MCF 10A (cell line): ENCODE measurements around the gene GAR1. TPM values are rescaled to one million over a fixed set of nuclear protein-coding genes. Genes with fewer than 3 reads are reported as not detected.

Experiments
- BruUV-seq: library from RNA; stranded (reverse); fragments of 400-500 nt; replicated peaks from 2 replicates; lab custom pipeline; 2021; lab: Mats Ljungman, UMichigan
- CTCF ChIA-PET: fragments of 300-600 bp; sonication (Branson Sonifier 250); formaldehyde crosslinking; extraction: SDS; loops from one replicate; lab custom pipeline; 2021; ENCODE audit warnings: antibody characterized with exemption, inconsistent platforms; lab: Yijun Ruan, JAX
- POLR2A ChIA-PET: fragments of 300-600, 350-650 bp; sonication (Branson Sonifier 250); formaldehyde crosslinking; extraction: SDS; loops from one replicate; lab custom pipeline; 2020; ENCODE audit warnings: antibody characterized with exemption, inconsistent platforms; lab: Yijun Ruan, JAX
- DNase-seq: peaks from one replicate; pipeline ENCODE4 v3.0.0-alpha.2; 2018; ENCODE audit not compliant: unreplicated experiment
- H3K27ac Mint-ChIP-seq: one replicate; pipeline ENCODE4 v1.8.0; 2022; ENCODE audit warnings: mild to moderate bottlenecking, low read depth, mixed read lengths; ENCODE audit not compliant: unreplicated experiment
- H3K27me3 Mint-ChIP-seq: one replicate; pipeline ENCODE4 v1.8.0; 2022; ENCODE audit warnings: mixed read lengths; ENCODE audit not compliant: insufficient read depth, unreplicated experiment
- H3K36me3 Mint-ChIP-seq: one replicate; pipeline ENCODE4 v1.8.0; 2022; ENCODE audit warnings: mild to moderate bottlenecking, moderate library complexity, mixed read lengths; ENCODE audit not compliant: insufficient read depth, unreplicated experiment
- H3K4me1 Mint-ChIP-seq: one replicate; pipeline ENCODE4 v1.8.0; 2022; ENCODE audit warnings: mixed read lengths; ENCODE audit not compliant: insufficient read depth, unreplicated experiment
- H3K4me3 Mint-ChIP-seq: one replicate; pipeline ENCODE4 v1.8.0; 2022; ENCODE audit warnings: mild to moderate bottlenecking, moderate library complexity, mixed read lengths; ENCODE audit not compliant: unreplicated experiment
- H3K9me3 Mint-ChIP-seq: one replicate; pipeline ENCODE4 v1.8.0; 2022; ENCODE audit warnings: mixed read lengths; ENCODE audit not compliant: unreplicated experiment
- intact Hi-C: fragments of 100-400 bp; cut with micrococcal nuclease; formaldehyde crosslinking; loops from 2 replicates; pipeline ENCODE4 v1.14.1; 2022
- total RNA-seq: library from RNA; stranded (reverse); gene quantifications from 2 replicates; pipeline ENCODE4 v1.2.3, GENCODE V29; 2022
- TF ChIP-seq, protein P1 (sequence below): fragments of 200-600 bp; IDR thresholded peaks from one replicate; pipeline ENCODE4 v1.8.0; 2022; ENCODE audit warnings: antibody characterized with exemption, mild to moderate bottlenecking; ENCODE audit not compliant: unreplicated experiment

GAR1 gene
- total RNA-seq, 1 experiment from 2014 or later: 28.7 TPM

DNA sequence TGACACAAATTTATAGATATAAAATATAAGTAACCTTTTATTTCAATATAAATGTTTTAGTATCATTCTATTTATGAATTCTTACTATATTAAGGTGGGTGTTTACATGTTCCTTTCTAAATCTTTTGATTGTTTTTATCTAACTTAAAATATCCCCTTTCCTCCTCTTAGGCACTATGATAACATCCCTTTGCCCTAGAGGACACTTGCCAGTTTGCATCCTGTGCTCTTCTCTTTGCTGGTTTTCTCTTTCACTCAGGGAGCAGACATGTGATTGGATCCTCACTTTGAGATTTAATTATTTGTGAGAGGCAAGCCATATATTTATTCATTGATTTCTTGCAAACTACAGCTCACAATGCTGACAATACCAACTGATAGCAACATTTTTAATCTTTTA, 48.6 kb downstream of the GAR1 start:
- H3K4me1 Mint-ChIP-seq: no peaks in the 10 kb centered on the region
- no peak for DNase-seq
- no peak overlapping the region for H3K4me3 Mint-ChIP-seq
- ChIA-PET CTCF (interaction anchor here (0.6 to 1.0 kb wide), 2 partner anchors 43 to 144 kb away, joined by 3 to 4 read pairs; no protein-coding TSS in a partner anchor), POLR2A (no interaction called here)
- TF ChIP-seq, protein P1, sequence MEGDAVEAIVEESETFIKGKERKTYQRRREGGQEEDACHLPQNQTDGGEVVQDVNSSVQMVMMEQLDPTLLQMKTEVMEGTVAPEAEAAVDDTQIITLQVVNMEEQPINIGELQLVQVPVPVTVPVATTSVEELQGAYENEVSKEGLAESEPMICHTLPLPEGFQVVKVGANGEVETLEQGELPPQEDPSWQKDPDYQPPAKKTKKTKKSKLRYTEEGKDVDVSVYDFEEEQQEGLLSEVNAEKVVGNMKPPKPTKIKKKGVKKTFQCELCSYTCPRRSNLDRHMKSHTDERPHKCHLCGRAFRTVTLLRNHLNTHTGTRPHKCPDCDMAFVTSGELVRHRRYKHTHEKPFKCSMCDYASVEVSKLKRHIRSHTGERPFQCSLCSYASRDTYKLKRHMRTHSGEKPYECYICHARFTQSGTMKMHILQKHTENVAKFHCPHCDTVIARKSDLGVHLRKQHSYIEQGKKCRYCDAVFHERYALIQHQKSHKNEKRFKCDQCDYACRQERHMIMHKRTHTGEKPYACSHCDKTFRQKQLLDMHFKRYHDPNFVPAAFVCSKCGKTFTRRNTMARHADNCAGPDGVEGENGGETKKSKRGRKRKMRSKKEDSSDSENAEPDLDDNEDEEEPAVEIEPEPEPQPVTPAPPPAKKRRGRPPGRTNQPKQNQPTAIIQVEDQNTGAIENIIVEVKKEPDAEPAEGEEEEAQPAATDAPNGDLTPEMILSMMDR: no peak
- no peaks in the 10 kb centered on the region for H3K36me3 Mint-ChIP-seq
- H3K27me3 Mint-ChIP-seq: no peaks in the 10 kb centered on the region
- H3K27ac Mint-ChIP-seq: no peak overlapping the region
- intact Hi-C loops: no loop called here
- BruUV-seq: no TSS peak
- H3K9me3 Mint-ChIP-seq: no peaks in the 10 kb centered on the region

DNA sequence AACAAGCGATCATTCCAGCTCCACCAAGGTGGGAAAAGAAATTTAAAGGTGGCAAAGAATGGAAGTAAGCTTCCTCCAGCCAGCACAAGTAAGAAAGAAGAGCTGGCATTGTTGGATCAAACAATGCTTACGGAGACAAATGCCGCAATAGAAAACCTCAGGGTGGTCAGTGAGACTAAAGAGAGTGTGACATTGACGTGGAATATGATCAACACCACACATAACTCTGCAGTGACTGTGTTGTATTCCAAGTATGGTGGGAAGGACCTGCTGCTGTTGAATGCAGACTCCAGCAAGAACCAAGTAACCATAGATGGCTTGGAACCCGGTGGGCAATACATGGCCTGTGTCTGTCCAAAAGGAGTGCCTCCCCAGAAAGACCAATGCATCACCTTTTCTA, 54.5 kb downstream of the GAR1 start:
- Mint-ChIP-seq H3K4me1 (no peaks in the 10 kb centered on the region), H3K27me3 (no peaks in the 10 kb centered on the region), H3K4me3 (no peak overlapping the region), H3K9me3 (no peaks in the 10 kb centered on the region), H3K36me3 (no peaks in the 10 kb centered on the region), H3K27ac (no peak overlapping the region)
- no peak for DNase-seq
- ChIA-PET CTCF (no interaction called here), POLR2A (interaction anchor here (0.8 kb wide), 1 partner anchor 12 kb away, joined by 4 read pairs; no protein-coding TSS in a partner anchor)
- BruUV-seq: no TSS peak
- TF ChIP-seq, protein P1: no peak
- intact Hi-C loops: no loop called here

GRCh38 chr4:109872065-109872464, 56.5 kb downstream of the GAR1 start:
- Mint-ChIP-seq H3K4me1 (no peaks in the 10 kb centered on the region), H3K27me3 (no peaks in the 10 kb centered on the region), H3K9me3 (no peaks in the 10 kb centered on the region), H3K36me3 (no peaks in the 10 kb centered on the region), H3K27ac (no peak overlapping the region), H3K4me3 (no peak overlapping the region)
- ChIA-PET CTCF (no interaction called here), POLR2A (no interaction called here)
- no TSS peak for BruUV-seq
- DNase-seq: no peak
- TF ChIP-seq, protein P1: no peak
- intact Hi-C loops: no loop called here

- Mint-ChIP-seq H3K9me3 (no peaks in the 10 kb centered on the region), H3K4me3 (no peak overlapping the region), H3K4me1 (no peaks in the 10 kb centered on the region), H3K27ac (no peak overlapping the region), H3K27me3 (no peaks in the 10 kb centered on the region), H3K36me3 (no peaks in the 10 kb centered on the region)
- intact Hi-C loops: no loop called here
- no TSS peak for BruUV-seq
- no peak for DNase-seq
- ChIA-PET POLR2A (no interaction called here), CTCF (interaction anchor here (0.8 kb wide), 1 partner anchor 1282 kb away, joined by 3 read pairs; no protein-coding TSS in a partner anchor)
- TF ChIP-seq, protein P1: no peak
These were observed 57.5 kb downstream of the GAR1 start for GRCh38 chr4:109872950-109873656.
